H1 (cell line): ENCODE data around the gene AIFM3. TPM values are rescaled to one million over a fixed set of nuclear protein-coding genes. Genes with fewer than 3 reads are reported as not detected.
A peak's percentile ranks its signal among the peaks of the same experiment; 100 is the strongest.

ENCODE experiments used
- CBX5 ChIP-seq: fragments of 300-800, 300-1000 bp; sonication (generic); IDR thresholded peaks from 2 replicates; pipeline ENCODE4 v1.7.1; 2016; ENCODE audit warnings: antibody characterized with exemption, low read length, low read depth
- NANOG ChIP-seq: IDR thresholded peaks from 2 replicates; pipeline ENCODE4 v1.6.1; 2011; ENCODE audit warnings: low read length, low read depth, mild to moderate bottlenecking, inconsistent platforms; ENCODE audit not compliant: insufficient read depth, poor library complexity, severe bottlenecking
- RXRA ChIP-seq: IDR thresholded peaks from 2 replicates; pipeline ENCODE4 v1.6.1; 2011; ENCODE audit warnings: low read depth, mild to moderate bottlenecking, low read length, moderate library complexity; ENCODE audit not compliant: insufficient read depth
- TCF12 ChIP-seq: IDR thresholded peaks from 2 replicates; pipeline ENCODE4 v1.6.1; 2011; ENCODE audit warnings: low read depth, mild to moderate bottlenecking, low read length
- polyA plus RNA-seq, 7 experiments: library from polyadenylated mRNA; depleted of rRNA in 3 of 7; stranded (reverse) in 5 of 7; unstranded in 2 of 7; fragments of >200 nt in 5 of 7; fragments of 200-250 nt in 2 of 7; gene quantifications; 1 replicate in 5 of 7; 2 replicates in 1 of 7; 4 replicates in 1 of 7; pipeline versions ENCODE4 v1.2.1 to v1.2.3, GENCODE V29; 2011 to 2013; ENCODE audit warnings: missing spikeins in 2 of 7, mixed read lengths in 2 of 7
- total RNA-seq: library from RNA; stranded (reverse); fragmentation: NEBNext Ultra II Directional; extraction: Animal tissue kit (Norgen Biotek cat#: 25700); gene quantifications from 2 replicates; pipeline ENCODE4 v1.2.1, GENCODE V29; 2021
- TF ChIP-seq, protein P1 (sequence below), 3 experiments: IDR thresholded peaks; 1 replicate in 2 of 3; 2 replicates in 1 of 3; pipeline versions ENCODE4 v1.5.1 to v1.6.1; 2011; ENCODE audit warnings: low read length in 3 of 3, mild to moderate bottlenecking in 3 of 3, inconsistent platforms in 2 of 3, low read depth in 1 of 3, moderate library complexity in 1 of 3; ENCODE audit not compliant: insufficient read depth in 1 of 3; ENCODE audit errors: control extremely low read depth in 1 of 3
- TF ChIP-seq, protein P2 (sequence below): IDR thresholded peaks from 2 replicates; pipeline ENCODE4 v1.6.1; 2012; ENCODE audit warnings: inconsistent platforms

AIFM3 gene
- total and polyA plus RNA-seq, 2 of the 8 experiments (the other 6 are each of a cell fraction or from before 2014, with no cell fraction given), result 0.86 to 1.4 TPM

DNA sequence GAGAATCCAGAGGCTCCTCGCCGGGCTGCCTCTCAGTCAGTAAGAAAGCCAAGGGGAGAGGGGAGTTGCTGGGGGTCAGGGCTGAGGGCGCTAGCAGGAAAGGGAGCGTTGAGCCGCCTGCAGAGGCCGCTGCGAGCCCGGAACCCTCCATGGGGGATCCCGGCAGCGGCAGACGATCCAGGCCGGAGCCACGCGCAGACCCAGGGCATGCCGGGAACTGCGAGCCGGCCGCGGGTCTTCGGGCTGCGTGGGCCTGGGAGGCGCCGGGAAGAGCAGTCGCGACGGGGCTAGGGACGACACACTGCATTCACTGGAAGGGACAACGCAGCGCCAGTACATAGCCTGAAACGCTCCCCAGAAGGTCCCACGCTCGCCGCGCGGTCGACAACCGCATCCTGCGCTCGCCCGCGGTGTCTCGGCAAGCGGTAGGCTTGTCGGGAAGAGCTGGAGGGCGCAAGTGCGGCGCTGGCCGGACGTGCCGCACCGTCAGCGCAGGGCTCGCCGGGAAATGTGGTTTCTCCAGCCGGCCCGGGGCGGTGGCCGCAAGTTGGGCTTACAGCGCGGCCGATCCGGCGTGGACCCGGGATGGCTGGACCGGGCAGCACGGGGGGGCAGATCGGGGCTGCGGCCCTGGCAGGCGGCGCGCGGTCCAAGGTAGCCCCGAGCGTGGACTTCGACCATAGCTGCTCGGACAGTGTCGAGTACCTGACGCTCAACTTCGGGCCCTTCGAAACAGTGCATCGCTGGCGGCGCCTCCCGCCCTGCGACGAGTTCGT is 14.9 kb downstream of the AIFM3 start, which contains the start of gene LZTR1 (continued):
- TF ChIP-seq, protein P1, sequence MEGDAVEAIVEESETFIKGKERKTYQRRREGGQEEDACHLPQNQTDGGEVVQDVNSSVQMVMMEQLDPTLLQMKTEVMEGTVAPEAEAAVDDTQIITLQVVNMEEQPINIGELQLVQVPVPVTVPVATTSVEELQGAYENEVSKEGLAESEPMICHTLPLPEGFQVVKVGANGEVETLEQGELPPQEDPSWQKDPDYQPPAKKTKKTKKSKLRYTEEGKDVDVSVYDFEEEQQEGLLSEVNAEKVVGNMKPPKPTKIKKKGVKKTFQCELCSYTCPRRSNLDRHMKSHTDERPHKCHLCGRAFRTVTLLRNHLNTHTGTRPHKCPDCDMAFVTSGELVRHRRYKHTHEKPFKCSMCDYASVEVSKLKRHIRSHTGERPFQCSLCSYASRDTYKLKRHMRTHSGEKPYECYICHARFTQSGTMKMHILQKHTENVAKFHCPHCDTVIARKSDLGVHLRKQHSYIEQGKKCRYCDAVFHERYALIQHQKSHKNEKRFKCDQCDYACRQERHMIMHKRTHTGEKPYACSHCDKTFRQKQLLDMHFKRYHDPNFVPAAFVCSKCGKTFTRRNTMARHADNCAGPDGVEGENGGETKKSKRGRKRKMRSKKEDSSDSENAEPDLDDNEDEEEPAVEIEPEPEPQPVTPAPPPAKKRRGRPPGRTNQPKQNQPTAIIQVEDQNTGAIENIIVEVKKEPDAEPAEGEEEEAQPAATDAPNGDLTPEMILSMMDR (IDR thresholded peaks at IDR 0.05; ENCODE audit: control extremely low read depth in 1 of 3, insufficient read depth in 1 of 3, low read depth in 1 of 3, low read length in 3 of 3), result peak; percentile 62 to 69 (median 65)
- TF ChIP-seq TCF12, result no peak
- peak; percentile 20 for TF ChIP-seq NANOG
- no peak for TF ChIP-seq CBX5
- no peak for TF ChIP-seq RXRA
- TF ChIP-seq, protein P2, sequence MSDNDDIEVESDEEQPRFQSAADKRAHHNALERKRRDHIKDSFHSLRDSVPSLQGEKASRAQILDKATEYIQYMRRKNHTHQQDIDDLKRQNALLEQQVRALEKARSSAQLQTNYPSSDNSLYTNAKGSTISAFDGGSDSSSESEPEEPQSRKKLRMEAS, result peak; percentile 85
